ENCODE data around the gene MARCHF10. TPM values are rescaled to one million over a fixed set of nuclear protein-coding genes. Genes with fewer than 3 reads are reported as not detected.
"Not testable (repeated sequence)": the region's sequence is repeated elsewhere in the genome, so short reads cannot be mapped to it uniquely, and the experiment has no call there.

The MARCHF10 gene
- total RNA-seq, 1 donor = under 0.01 TPM

DNA sequence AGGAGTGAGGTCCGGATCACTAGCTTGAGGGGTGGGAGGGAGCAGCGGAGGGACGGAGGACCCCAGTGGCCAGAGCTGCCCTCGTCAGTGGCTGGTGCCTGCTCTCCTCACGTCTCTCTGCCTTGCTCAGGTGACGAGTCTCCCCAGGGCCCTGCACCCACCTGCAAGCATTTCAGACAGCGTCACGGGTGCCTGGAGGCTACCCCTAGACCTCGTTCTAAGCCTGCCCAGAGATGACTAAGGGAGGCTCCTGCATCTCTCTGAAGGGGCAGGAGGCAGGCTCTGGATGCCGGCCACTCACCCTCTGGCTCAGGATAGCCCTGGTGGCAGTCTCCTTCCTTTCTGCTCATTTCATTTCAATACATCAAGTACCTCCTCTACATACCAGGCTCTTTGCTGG, 111.9 kb downstream of the MARCHF10 start:
- no peak for DNase-seq (ENCODE audit: low read depth)
- H3K4me3 ChIP-seq (ENCODE audit: low read depth, low read length) = no peak overlapping the region
- TF ChIP-seq, protein P1, sequence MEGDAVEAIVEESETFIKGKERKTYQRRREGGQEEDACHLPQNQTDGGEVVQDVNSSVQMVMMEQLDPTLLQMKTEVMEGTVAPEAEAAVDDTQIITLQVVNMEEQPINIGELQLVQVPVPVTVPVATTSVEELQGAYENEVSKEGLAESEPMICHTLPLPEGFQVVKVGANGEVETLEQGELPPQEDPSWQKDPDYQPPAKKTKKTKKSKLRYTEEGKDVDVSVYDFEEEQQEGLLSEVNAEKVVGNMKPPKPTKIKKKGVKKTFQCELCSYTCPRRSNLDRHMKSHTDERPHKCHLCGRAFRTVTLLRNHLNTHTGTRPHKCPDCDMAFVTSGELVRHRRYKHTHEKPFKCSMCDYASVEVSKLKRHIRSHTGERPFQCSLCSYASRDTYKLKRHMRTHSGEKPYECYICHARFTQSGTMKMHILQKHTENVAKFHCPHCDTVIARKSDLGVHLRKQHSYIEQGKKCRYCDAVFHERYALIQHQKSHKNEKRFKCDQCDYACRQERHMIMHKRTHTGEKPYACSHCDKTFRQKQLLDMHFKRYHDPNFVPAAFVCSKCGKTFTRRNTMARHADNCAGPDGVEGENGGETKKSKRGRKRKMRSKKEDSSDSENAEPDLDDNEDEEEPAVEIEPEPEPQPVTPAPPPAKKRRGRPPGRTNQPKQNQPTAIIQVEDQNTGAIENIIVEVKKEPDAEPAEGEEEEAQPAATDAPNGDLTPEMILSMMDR (IDR thresholded peaks at IDR 0.05; ENCODE audit: insufficient read depth, low read depth, low read length) = no peak

DNA sequence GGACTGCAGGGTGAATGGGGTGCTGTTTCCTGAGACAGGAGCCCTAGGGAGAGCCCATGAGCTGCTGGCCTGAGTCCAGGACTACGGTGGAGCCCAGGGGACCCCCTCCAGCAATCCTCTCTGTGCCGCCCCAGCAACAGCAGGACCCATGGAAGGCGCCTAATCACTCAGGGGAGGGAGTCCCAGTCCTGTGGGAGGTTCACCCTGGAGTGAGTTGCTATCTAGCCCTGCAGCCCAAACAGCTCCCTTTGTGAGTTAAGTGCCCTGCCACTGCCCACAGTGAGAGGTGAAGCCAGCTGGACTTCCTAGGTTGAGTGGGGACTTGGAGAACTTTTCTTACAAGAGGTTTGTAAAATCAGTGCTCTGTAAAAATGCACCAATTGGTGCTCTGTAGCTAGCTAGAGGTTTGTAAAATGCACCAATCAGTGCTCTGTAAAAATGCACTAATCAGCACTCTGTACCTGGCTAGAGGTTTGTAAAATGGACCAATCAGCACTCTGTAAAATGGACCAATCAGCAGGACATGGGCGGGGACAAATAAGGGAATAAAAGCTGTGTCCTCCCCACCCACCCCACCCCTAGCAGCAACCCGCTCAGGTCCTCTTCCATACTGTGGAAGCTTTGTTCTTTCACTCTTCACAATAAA, 112.9 kb downstream of the MARCHF10 start:
- H3K4me3 ChIP-seq (ENCODE audit: low read depth, low read length); DNase-seq (ENCODE audit: low read depth): not testable (repeated sequence)

DNA sequence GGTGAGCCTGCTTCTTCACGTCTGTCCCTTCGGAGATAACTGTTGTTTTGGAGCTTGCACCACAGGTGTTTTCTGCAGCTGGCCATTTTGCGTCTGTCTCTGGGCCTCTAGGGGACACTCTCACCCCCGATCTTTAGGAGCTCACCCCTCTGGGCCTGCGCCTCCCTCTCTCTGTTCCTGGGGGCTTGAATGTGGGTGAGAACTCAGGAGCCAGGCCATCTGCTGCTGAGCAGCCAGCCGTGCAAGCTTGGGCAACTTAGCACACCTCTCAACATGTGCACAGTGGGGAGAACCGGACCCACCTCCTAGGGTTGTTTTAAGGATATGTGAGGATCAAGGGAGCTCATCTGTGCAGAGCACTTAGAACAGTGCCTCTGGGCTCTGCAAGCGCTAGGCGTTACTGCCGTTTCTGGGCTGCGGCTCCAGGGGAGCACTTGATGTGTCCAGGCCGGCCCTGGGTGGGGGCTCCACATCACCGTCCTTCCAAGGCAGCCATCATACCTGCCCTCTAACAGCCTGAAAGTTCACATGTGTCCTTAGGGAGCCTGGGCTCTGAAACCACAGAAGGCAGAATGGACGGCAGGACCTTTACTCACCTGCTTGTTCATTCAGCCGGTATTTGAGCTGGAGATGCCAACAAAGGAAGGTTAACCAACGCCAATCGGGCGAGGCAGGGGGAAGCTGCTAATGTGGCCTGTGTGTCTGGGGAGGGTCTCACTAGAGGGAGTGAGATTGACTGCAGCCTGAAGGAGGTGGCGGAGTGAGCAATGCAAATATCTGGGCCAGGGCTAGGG, 114.3 kb downstream of the MARCHF10 start:
- TF ChIP-seq, protein P1 (IDR thresholded peaks at IDR 0.05; ENCODE audit: insufficient read depth, low read depth, low read length) = no peak
- no peak for DNase-seq (ENCODE audit: low read depth)
- H3K4me3 ChIP-seq (ENCODE audit: low read depth, low read length) = no peak overlapping the region

DNA sequence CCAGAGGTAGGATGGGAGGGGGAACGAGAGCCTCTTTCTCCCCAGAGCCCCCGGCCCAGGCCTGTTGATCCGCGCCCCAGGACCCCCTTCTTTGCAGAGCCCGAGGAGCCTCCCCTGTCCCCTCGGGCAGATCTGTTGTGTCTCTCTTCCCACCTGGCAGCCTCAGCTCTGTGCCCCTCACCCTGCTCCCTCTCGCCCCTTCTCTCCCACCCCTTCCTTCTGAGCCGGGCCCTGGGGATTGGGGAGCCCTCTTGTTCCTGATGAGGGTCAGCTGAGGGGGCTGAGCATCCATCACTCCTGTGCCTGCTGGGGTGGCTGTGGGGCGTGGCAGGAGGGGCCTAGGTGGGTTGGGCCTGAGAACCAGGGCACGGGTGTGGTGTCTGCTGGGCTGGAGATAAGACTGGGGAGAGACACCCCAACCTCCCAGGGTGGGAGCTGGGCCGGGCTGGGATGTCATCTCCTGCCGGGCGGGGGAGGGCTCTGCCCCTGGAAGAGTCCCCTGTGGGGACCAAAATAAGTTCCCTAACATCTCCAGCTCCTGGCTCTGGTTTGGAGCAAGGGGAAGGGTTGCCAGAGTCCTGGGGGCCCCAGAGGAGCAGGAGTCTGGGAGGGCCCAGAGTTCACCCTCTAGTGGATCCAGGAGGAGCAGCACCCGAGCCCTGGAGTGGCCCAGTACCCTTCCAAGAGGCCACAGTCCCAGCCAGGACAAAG, 115.2 kb downstream of the MARCHF10 start:
- TF ChIP-seq, protein P1 (IDR thresholded peaks at IDR 0.05; ENCODE audit: insufficient read depth, low read depth, low read length) = peak; percentile 58
- peak; percentile 33 for DNase-seq (ENCODE audit: low read depth)
- no peak overlapping the region for H3K4me3 ChIP-seq (ENCODE audit: low read depth, low read length)

DNA sequence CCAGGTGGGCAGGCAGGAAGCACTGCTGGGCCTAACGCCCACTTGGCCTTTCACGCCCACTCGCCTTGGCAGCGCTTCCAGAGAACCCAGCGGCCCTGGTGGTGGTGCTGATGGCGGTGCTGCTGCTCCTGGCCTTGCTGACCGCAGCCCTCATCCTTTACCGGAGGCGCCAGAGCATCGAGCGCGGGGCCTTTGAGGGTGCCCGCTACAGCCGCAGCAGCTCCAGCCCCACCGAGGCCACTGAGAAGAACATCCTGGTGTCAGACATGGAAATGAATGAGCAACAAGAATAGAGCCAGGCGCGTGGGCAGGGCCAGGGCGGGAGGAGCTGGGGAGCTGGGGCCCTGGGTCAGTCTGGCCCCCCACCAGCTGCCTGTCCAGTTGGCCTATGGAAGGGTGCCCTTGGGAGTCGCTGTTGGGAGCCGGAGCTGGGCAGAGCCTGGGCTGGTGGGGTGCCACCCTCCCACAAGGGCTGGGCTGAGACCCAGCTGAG, 115.9 kb downstream of the MARCHF10 start:
- DNase-seq (ENCODE audit: low read depth) = no peak
- TF ChIP-seq, protein P1 (IDR thresholded peaks at IDR 0.05; ENCODE audit: insufficient read depth, low read depth, low read length) = no peak
- no peak overlapping the region for H3K4me3 ChIP-seq (ENCODE audit: low read depth, low read length)

DNA sequence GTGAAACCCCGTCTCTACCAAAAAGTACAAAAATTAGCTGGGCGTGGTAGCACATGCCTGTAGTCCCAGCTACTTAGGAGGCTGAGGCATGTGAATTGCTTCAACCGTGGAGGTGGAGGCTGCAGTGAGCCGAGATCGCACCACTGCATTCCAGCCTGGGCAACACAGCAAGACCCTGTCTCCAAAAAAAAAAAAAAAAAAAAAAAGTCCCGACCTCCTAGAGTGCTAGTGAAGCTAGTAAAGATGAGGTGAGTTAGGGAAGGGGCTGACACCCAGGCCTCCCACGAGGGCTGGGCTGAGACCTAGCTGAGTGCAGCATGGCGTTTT, 116.6 kb downstream of the MARCHF10 start:
- DNase-seq (ENCODE audit: low read depth); H3K4me3 ChIP-seq (ENCODE audit: low read depth, low read length): not testable (repeated sequence)

DNA sequence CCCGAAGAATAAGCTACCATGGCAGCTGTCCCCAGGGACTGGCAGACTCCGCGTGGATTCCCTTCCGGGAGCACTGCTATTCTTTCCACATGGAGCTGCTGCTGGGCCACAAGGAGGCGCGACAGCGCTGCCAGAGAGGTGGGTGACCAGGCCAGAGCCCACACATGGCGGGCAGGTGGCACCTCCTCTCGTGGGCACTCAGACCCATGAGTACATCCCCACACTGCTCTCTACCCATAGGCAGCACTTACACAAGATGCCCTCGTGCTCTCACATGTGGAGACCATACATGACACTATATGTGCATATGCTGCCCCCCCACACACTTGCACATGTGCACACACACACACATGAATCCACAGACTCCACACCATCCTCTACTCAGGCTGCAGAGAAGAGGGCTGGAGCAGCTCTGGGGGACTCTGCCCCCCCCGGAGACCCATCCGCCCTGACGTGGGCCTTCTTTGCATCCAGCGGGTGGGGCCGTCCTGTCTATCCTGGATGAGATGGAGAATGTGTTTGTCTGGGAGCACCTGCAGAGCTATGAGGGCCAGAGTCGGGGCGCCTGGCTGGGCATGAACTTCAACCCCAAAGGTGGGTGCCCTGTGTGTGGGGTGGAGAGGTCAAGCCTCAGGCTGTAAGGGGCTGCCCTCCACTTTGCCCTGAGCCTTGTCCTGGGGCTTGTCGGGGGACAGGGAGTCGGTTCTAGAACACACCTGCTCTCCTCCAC, 117.8 kb downstream of the MARCHF10 start:
- TF ChIP-seq, protein P1 (IDR thresholded peaks at IDR 0.05; ENCODE audit: insufficient read depth, low read depth, low read length) = no peak
- no peak overlapping the region for H3K4me3 ChIP-seq (ENCODE audit: low read depth, low read length)
- no peak for DNase-seq (ENCODE audit: low read depth)

All from fibroblast of villous mesenchyme (primary cell).